Measurements from ENCODE around the gene ROR1. TPM values are rescaled to one million over a fixed set of nuclear protein-coding genes. Genes with fewer than 3 reads are reported as not detected.

The ROR1 gene
- total and polyA plus RNA-seq, 7 experiments from 2014 or later = 0.07 to 0.22 (median 0.16) TPM; not detected in 4

- Mint-ChIP-seq H3K36me3 (no peaks in the 10 kb centered on the region), H3K4me3 (no peak overlapping the region), H3K9me3 (peaks cover 0 to 11% (median 0%) of the 10 kb centered on the region in 11 donors), H3K27ac (no peak overlapping the region), H3K4me1 (no peaks in the 10 kb centered on the region), H3K27me3 (peaks cover 8 to 17% (median 10%) of the 10 kb centered on the region in 5 donors)
- Histone ChIP-seq H3K4me3 (ENCODE audit: low read length) (no peak overlapping the region), H3K36me3 (ENCODE audit: control insufficient read depth in 2 of 3, insufficient read depth in 3 of 3, low read length in 3 of 3) (no peaks in the 10 kb centered on the region), H3K4me1 (ENCODE audit: control insufficient read depth in 2 of 2, insufficient read depth in 2 of 2, low read length in 2 of 2) (no peaks in the 10 kb centered on the region), H3K27me3 (ENCODE audit: control insufficient read depth in 2 of 2, insufficient read depth in 2 of 2, low read length in 2 of 2) (no peaks in the 10 kb centered on the region), H3K27ac (ENCODE audit: low read depth, low read length) (no peak overlapping the region), H3K9me3 (ENCODE audit: control insufficient read depth in 2 of 3, low read length in 3 of 3) (no peaks in the 10 kb centered on the region)
- no peak for ATAC-seq
- intact Hi-C loops (cut with micrococcal nuclease) = no loop called here
- ChIA-PET CTCF (no interaction called here), POLR2A (no interaction called here)
- no peak for DNase-seq
Observed at GRCh38 chr1:63901094-63901493, 127.3 kb downstream of the ROR1 start.

- Mint-ChIP-seq H3K4me1 (no peaks in the 10 kb centered on the region), H3K27ac (no peak overlapping the region), H3K27me3 (peaks cover 4 to 10% (median 8%) of the 10 kb centered on the region in 5 donors), H3K36me3 (no peaks in the 10 kb centered on the region), H3K4me3 (no peak overlapping the region), H3K9me3 (peaks cover 0 to under 1% (median 0%) of the 10 kb centered on the region in 11 donors)
- H3K9me3 ChIP-seq (ENCODE audit: control insufficient read depth in 2 of 3, low read length in 3 of 3) = no peaks in the 10 kb centered on the region
- DNase-seq (no peak), ATAC-seq (no peak)
- H3K4me3 ChIP-seq (ENCODE audit: low read length) = no peak overlapping the region
- H3K27ac ChIP-seq (ENCODE audit: low read depth, low read length) = no peak overlapping the region
- intact Hi-C loops (cut with micrococcal nuclease) = no loop called here
- no peaks in the 10 kb centered on the region for H3K4me1 ChIP-seq (ENCODE audit: control insufficient read depth in 2 of 2, insufficient read depth in 2 of 2, low read length in 2 of 2)
- POLR2A ChIA-PET = no interaction called here
- CTCF ChIA-PET = no interaction called here
- no peaks in the 10 kb centered on the region for H3K36me3 ChIP-seq (ENCODE audit: control insufficient read depth in 2 of 3, insufficient read depth in 3 of 3, low read length in 3 of 3)
- H3K27me3 ChIP-seq (ENCODE audit: control insufficient read depth in 2 of 2, insufficient read depth in 2 of 2, low read length in 2 of 2) = no peaks in the 10 kb centered on the region
Observed at GRCh38 chr1:63902844-63903589, 129.2 kb downstream of the ROR1 start.

GRCh38 chr1:63903947-63904610 lies 130.3 kb downstream of the ROR1 start:
- no peaks in the 10 kb centered on the region for H3K36me3 Mint-ChIP-seq
- ChIA-PET CTCF (no interaction called here), POLR2A (no interaction called here)
- intact Hi-C loops (cut with micrococcal nuclease) = no loop called here
- no peak overlapping the region for H3K27ac Mint-ChIP-seq
- no peaks in the 10 kb centered on the region for H3K9me3 Mint-ChIP-seq
- Histone ChIP-seq H3K36me3 (ENCODE audit: control insufficient read depth in 2 of 3, insufficient read depth in 3 of 3, low read length in 3 of 3) (no peaks in the 10 kb centered on the region), H3K27ac (ENCODE audit: low read depth, low read length) (no peak overlapping the region), H3K27me3 (ENCODE audit: control insufficient read depth in 2 of 2, insufficient read depth in 2 of 2, low read length in 2 of 2) (no peaks in the 10 kb centered on the region), H3K9me3 (ENCODE audit: control insufficient read depth in 2 of 3, low read length in 3 of 3) (no peaks in the 10 kb centered on the region), H3K4me1 (ENCODE audit: control insufficient read depth in 2 of 2, insufficient read depth in 2 of 2, low read length in 2 of 2) (no peaks in the 10 kb centered on the region), H3K4me3 (ENCODE audit: low read length) (no peak overlapping the region)
- H3K4me1 Mint-ChIP-seq = no peaks in the 10 kb centered on the region
- no peak for ATAC-seq
- no peak overlapping the region for H3K4me3 Mint-ChIP-seq
- DNase-seq = no peak
- H3K27me3 Mint-ChIP-seq = peaks cover 0 to 6% (median 2%) of the 10 kb centered on the region in 5 donors

GRCh38 chr1:63904826-63905225 lies 131.0 kb downstream of the ROR1 start:
- POLR2A ChIA-PET = no interaction called here
- no peak for DNase-seq
- H3K27ac Mint-ChIP-seq = no peak overlapping the region
- H3K4me3 Mint-ChIP-seq = no peak overlapping the region
- CTCF ChIA-PET = no interaction called here
- no peaks in the 10 kb centered on the region for H3K4me1 ChIP-seq (ENCODE audit: control insufficient read depth in 2 of 2, insufficient read depth in 2 of 2, low read length in 2 of 2)
- no peaks in the 10 kb centered on the region for H3K9me3 Mint-ChIP-seq
- no peaks in the 10 kb centered on the region for H3K36me3 Mint-ChIP-seq
- no peaks in the 10 kb centered on the region for H3K27me3 ChIP-seq (ENCODE audit: control insufficient read depth in 2 of 2, insufficient read depth in 2 of 2, low read length in 2 of 2)
- no peak for ATAC-seq
- H3K36me3 ChIP-seq (ENCODE audit: control insufficient read depth in 2 of 3, insufficient read depth in 3 of 3, low read length in 3 of 3) = no peaks in the 10 kb centered on the region
- H3K27me3 Mint-ChIP-seq = no peaks in the 10 kb centered on the region
- H3K4me1 Mint-ChIP-seq = no peaks in the 10 kb centered on the region
- no peak overlapping the region for H3K27ac ChIP-seq (ENCODE audit: low read depth, low read length)
- intact Hi-C loops (cut with micrococcal nuclease) = no loop called here
- no peaks in the 10 kb centered on the region for H3K9me3 ChIP-seq (ENCODE audit: control insufficient read depth in 2 of 3, low read length in 3 of 3)
- H3K4me3 ChIP-seq (ENCODE audit: low read length) = no peak overlapping the region

- intact Hi-C loops (cut with micrococcal nuclease) = no loop called here
Observed at GRCh38 chr1:63906047-63906704, 132.4 kb downstream of the ROR1 start.

GRCh38 chr1:63907051-63907450 lies 133.2 kb downstream of the ROR1 start:
- Histone ChIP-seq H3K4me1 (ENCODE audit: control insufficient read depth in 2 of 2, insufficient read depth in 2 of 2, low read length in 2 of 2) (no peaks in the 10 kb centered on the region), H3K27ac (ENCODE audit: low read depth, low read length) (no peak overlapping the region), H3K36me3 (ENCODE audit: control insufficient read depth in 2 of 3, insufficient read depth in 3 of 3, low read length in 3 of 3) (no peaks in the 10 kb centered on the region), H3K27me3 (ENCODE audit: control insufficient read depth in 2 of 2, insufficient read depth in 2 of 2, low read length in 2 of 2) (no peaks in the 10 kb centered on the region), H3K9me3 (ENCODE audit: control insufficient read depth in 2 of 3, low read length in 3 of 3) (no peaks in the 10 kb centered on the region), H3K4me3 (ENCODE audit: low read length) (no peak overlapping the region)
- Mint-ChIP-seq H3K27ac (no peak overlapping the region), H3K9me3 (no peaks in the 10 kb centered on the region), H3K4me3 (no peak overlapping the region), H3K27me3 (peaks cover 0 to 4% (median 0%) of the 10 kb centered on the region in 5 donors), H3K4me1 (no peaks in the 10 kb centered on the region), H3K36me3 (no peaks in the 10 kb centered on the region)
- POLR2A ChIA-PET = no interaction called here
- ATAC-seq (no peak), DNase-seq (no peak)
- intact Hi-C loops (cut with micrococcal nuclease) = no loop called here
- CTCF ChIA-PET = no interaction called here

More at GRCh38 chr1:63906047-63906704, 132.4 kb downstream of the ROR1 start:
- CTCF ChIA-PET = no interaction called here
- H3K27ac ChIP-seq (ENCODE audit: low read depth, low read length) = no peak overlapping the region
- no peaks in the 10 kb centered on the region for H3K4me1 ChIP-seq (ENCODE audit: control insufficient read depth in 2 of 2, insufficient read depth in 2 of 2, low read length in 2 of 2)
- no peaks in the 10 kb centered on the region for H3K27me3 ChIP-seq (ENCODE audit: control insufficient read depth in 2 of 2, insufficient read depth in 2 of 2, low read length in 2 of 2)
- no peak overlapping the region for H3K4me3 ChIP-seq (ENCODE audit: low read length)
- Mint-ChIP-seq H3K27me3 (peaks cover 0 to 2% (median 0%) of the 10 kb centered on the region in 5 donors), H3K4me3 (no peak overlapping the region), H3K36me3 (no peaks in the 10 kb centered on the region), H3K9me3 (no peaks in the 10 kb centered on the region), H3K4me1 (no peaks in the 10 kb centered on the region), H3K27ac (no peak overlapping the region)
- no peaks in the 10 kb centered on the region for H3K36me3 ChIP-seq (ENCODE audit: control insufficient read depth in 2 of 3, insufficient read depth in 3 of 3, low read length in 3 of 3)
- no peaks in the 10 kb centered on the region for H3K9me3 ChIP-seq (ENCODE audit: control insufficient read depth in 2 of 3, low read length in 3 of 3)
- POLR2A ChIA-PET = no interaction called here
- ATAC-seq = no peak
- DNase-seq = no peak
